Activated naive CD8-positive, alpha-beta T cell treated with anti-CD3 and anti-CD28 coated beads, Interleukin-2, amount 50 U/mL, for 24 hours (primary cell): Measurements from ENCODE around the gene MLLT6.

ENCODE experiments used
- ATAC-seq: fragments of 150-1000 bp; cut with Tn5 transposase; one replicate; pipeline ENCODE4 v1.10.0; 2021
- DNase-seq: peaks from one replicate; pipeline ENCODE4 v3.0.0; 2021
- H3K27ac Mint-ChIP-seq: one replicate; pipeline ENCODE4 v1.8.0; 2021; ENCODE audit warnings: mild to moderate bottlenecking, mixed read lengths
- H3K27me3 Mint-ChIP-seq: one replicate; pipeline ENCODE4 v1.8.0; 2021; ENCODE audit warnings: mixed read lengths
- H3K36me3 Mint-ChIP-seq: one replicate; pipeline ENCODE4 v1.8.0; 2021; ENCODE audit warnings: low read depth, mixed read lengths
- H3K4me1 Mint-ChIP-seq: one replicate; pipeline ENCODE4 v1.8.0; 2021; ENCODE audit warnings: mixed read lengths
- H3K4me3 Mint-ChIP-seq: one replicate; pipeline ENCODE4 v1.8.0; 2021; ENCODE audit warnings: mild to moderate bottlenecking, moderate library complexity, mixed read lengths
- H3K9me3 Mint-ChIP-seq: one replicate; pipeline ENCODE4 v1.8.0; 2021; ENCODE audit warnings: mixed read lengths

The MLLT6 gene

DNA sequence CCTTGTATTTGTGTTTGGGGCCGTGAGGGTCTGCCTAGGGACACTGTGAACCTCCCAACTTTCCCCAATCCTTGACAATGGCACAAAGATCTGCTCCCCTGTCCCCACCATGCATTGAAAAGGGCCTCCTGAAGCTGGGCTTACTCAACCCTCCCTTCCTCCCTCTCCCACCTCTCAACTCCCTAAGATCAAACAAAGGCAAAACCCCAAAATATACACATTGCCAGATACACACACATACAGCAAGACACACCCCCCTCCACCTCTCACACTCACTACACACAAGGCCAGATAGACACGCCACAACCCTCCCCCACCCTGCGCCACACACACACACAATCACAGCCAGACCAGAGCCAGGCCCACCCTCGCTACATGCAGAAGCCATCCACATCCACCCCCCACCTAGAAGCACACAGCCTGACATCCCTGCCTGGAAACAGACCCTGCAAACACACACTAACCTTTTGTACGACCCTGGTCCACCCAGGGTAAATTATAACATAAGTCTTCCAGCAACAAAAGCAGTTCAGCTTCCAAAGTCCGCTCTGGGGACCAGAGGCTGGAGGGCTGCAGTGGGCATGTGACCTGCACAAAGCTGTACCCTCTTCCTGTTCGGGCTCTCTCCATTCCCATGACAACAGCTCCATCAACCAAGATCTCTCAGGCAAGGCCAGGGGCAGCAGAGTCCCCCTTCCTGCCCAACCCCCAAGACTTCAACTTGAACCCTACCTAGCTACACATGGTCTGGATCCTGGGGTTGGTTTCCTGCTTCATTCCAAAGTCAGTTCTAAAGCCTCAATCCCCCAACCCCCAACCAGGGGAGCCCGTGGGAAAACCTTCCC, 41.2 kb downstream of the MLLT6 start:
- H3K27ac Mint-ChIP-seq, result peak overlapping the region; percentile 35
- ATAC-seq, result no peak
- H3K4me1 Mint-ChIP-seq, result peaks cover 35% of the 10 kb centered on the region
- peak overlapping the region; percentile 67 for H3K4me3 Mint-ChIP-seq
- no peak for DNase-seq
- no peaks in the 10 kb centered on the region for H3K9me3 Mint-ChIP-seq
- H3K36me3 Mint-ChIP-seq, result no peaks in the 10 kb centered on the region
- peaks cover 60% of the 10 kb centered on the region for H3K27me3 Mint-ChIP-seq

DNA sequence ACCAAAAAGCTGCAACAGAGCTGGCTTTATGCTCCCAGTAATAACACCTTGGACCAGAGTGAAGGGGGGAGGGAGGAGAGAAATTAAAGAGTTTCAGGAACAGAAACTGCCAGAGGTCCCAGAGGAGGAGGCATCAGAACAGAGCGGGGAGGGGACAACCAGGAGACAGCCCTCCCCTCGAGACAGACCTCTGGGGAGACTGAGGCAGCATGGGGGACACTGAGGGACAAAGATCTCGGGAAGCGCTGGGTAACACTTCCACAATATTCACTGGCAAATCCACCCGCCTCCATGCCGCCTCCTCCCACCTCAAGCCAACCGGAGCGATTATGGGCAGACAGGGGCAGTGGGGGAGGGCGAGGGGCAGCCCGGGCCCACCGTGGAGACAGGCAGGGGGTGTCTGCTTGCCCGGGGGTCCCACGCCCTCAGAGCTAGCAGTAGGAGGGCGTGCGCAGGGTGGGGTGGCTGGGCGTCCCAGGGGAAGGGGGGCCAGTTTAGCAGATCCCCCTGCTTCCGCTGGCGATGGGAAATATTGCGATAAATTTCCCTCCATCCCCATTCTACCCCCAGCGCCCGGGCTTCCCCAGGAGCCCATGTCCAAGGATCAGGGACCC, 41.9 kb downstream of the MLLT6 start:
- DNase-seq (no peak), ATAC-seq (no peak)
- Mint-ChIP-seq H3K27me3 (peaks cover 66% of the 10 kb centered on the region), H3K36me3 (peaks cover 3% of the 10 kb centered on the region), H3K4me3 (peak overlapping the region; percentile 67), H3K4me1 (peaks cover 42% of the 10 kb centered on the region), H3K27ac (peak overlapping the region; percentile 35), H3K9me3 (no peaks in the 10 kb centered on the region)

DNA sequence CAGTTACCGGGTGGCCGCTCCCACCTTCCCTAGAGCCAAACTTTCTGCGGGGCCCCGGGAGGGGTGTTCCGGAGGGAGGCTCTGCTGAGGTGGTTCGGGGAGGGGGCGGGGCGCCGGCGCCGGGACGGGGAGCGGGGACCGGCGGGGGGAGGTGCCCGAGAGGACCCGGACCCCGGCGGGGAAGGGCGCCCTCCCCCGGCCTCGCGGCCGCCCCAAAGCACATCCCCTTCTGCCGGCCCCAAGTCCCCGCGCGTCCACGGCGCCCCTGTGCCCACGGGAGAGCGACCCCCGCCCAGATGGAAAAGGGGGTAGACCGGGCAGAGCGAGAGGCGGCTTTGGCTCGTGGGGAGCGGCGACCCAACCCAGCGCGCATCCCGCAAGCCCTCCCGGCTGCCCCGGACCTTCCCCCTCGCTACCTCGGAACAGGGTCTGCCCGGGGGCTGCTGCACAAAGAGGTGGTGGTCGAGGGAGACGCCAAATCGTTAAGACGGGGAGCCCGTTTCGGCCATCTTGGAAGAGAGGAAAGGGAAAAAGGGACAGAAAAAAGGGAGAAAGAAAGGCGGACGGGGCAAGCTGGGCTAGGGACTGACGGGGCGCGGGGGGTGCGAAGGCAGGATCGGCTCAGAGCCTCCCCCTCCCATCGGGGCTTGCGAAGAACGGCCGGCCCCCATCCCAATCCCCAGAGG, 42.5 kb downstream of the MLLT6 start:
- Mint-ChIP-seq H3K36me3 (peaks cover 8% of the 10 kb centered on the region), H3K27ac (no peak overlapping the region), H3K4me1 (peaks cover 47% of the 10 kb centered on the region), H3K4me3 (peak overlapping the region; percentile 59), H3K27me3 (peaks cover 69% of the 10 kb centered on the region), H3K9me3 (no peaks in the 10 kb centered on the region)
- ATAC-seq (no peak), DNase-seq (peak; percentile 29)

DNA sequence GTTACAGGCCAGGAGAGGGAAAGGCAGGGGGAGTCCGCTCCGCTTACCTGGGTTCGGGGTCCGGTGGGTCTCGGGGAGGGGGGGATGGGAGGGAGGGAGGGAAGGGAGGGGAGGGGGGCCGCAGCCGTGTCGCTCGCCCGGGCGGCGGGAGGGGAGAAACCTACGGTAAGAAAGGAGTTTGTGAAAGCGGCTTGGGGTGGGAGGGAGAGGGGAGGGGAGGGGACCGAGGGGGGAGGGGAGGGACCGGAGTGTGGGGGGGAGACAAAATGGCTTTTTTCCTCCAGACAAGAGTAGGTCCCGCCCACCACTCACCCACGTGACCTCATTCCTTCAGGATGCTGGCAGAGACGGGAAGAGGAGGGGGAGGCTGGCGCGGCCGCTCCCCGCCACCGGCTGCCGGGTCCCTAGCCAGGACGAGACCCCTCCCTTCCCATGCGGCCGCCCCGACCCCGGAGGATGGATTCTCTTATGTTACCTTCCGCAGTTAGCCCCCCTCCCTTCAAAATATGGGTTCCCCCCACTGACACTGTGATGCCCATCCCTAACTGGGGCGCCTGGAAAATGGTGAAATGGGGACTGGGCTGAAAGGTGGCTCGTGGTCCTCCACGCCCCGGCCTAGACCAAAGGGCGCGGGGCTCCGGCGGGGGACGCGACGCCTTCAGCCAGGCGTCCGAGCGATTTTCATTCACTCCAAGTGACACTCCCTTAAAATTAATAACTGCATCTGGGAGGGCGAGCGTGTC, 43.2 kb downstream of the MLLT6 start, which contains the start of gene PCGF2:
PCGF2 (minus strand) TSS at position 188 of the 743 bp plus-strand sequence. CDS start 7,934 bp downstream, outside the sequence.
- H3K9me3 Mint-ChIP-seq, result no peaks in the 10 kb centered on the region
- peak within 1 kb of the TSS; percentile 97 for H3K4me3 Mint-ChIP-seq
- peaks cover 64% of the 10 kb centered on the region for H3K27me3 Mint-ChIP-seq
- H3K36me3 Mint-ChIP-seq, result peaks cover 10% of the 10 kb centered on the region
- H3K27ac Mint-ChIP-seq, result no peak within 1 kb of the TSS
- DNase-seq (no peak), ATAC-seq (no peak)
- H3K4me1 Mint-ChIP-seq, result peaks cover 51% of the 10 kb centered on the region

DNA sequence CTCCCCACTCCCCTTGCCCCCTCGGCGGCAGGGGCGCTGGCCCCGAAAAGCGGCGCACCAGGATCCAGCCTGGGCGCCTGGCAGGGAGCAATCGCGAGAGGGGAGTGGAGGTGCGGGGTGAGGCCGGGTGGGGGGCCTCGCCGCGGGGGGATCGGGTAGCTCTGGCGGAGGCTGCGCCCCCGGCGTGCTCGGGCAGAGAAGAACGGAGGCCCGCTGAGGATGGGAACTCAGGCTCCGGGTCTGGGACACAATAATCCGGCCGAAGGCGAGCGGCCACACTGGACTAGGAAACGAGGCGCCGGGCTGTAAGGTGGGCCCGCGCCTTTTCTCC, 43.8 kb downstream of the MLLT6 start:
- Mint-ChIP-seq H3K27ac (no peak overlapping the region), H3K9me3 (no peaks in the 10 kb centered on the region), H3K4me1 (peaks cover 56% of the 10 kb centered on the region), H3K27me3 (peaks cover 60% of the 10 kb centered on the region), H3K4me3 (peak overlapping the region; percentile 97), H3K36me3 (peaks cover 14% of the 10 kb centered on the region)
- ATAC-seq (no peak), DNase-seq (no peak)

DNA sequence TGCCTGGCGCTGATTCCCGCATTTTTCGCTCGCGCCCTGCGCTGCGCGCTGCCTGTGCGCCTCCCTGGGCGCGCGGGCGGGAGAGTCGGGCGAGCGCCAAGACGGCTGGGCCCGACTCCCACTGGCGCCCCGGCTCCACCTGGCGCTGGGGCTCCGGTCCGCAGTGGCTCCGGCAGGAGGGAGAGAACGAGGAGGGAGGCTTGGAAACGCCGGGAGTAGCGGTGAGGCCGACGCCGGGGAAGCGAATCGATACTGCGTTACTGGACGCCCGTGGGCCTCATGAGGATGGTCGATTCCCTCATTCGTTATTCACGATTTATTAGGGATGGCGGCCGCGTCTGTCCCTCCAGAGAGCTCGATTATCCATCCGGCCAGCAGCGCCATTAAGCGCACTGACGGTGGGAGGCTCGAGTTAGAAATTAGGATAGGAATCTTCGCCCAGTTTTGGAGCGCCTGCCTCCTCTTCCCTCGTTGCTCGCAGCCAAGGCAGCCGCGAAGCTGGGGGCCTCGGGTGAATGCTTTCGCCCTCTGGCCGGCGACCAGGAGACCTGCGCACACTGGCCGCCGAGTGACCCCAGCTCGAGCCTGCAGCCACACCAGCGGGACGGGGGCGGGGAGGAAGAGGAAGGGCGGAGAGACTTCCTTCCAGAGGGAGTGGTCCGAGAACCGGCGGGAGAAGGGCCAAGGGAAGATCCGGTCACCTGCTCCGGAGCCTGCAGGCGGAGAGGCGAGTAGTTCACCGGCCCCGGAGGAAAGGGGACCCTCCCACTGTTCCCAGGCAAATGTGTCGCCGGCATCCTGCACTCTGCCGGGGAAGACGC, 44.4 kb downstream of the MLLT6 start:
- no peaks in the 10 kb centered on the region for H3K9me3 Mint-ChIP-seq
- H3K4me3 Mint-ChIP-seq, result peak overlapping the region; percentile 97
- ATAC-seq (no peak), DNase-seq (no peak)
- H3K4me1 Mint-ChIP-seq, result peaks cover 60% of the 10 kb centered on the region
- H3K36me3 Mint-ChIP-seq, result peaks cover 16% of the 10 kb centered on the region
- no peak overlapping the region for H3K27ac Mint-ChIP-seq
- H3K27me3 Mint-ChIP-seq, result peaks cover 55% of the 10 kb centered on the region

DNA sequence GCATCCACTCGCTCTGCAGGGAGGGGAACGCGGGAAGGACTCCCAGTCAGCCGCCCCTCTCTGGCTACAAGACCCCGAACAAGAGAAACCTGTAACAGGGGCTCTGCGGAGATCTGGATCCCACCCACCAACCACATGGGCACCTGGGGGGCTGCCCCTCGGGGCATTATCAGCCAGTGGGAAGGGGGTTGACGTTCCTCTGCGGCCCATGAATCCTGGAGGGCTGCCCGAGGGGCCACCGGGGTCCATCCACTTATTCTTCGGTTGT, 44.9 kb downstream of the MLLT6 start:
- Mint-ChIP-seq H3K4me3 (peak overlapping the region; percentile 97), H3K36me3 (peaks cover 18% of the 10 kb centered on the region), H3K27me3 (peaks cover 50% of the 10 kb centered on the region), H3K9me3 (no peaks in the 10 kb centered on the region), H3K4me1 (peaks cover 64% of the 10 kb centered on the region), H3K27ac (no peak overlapping the region)
- no peak for DNase-seq
- ATAC-seq, result no peak

DNA sequence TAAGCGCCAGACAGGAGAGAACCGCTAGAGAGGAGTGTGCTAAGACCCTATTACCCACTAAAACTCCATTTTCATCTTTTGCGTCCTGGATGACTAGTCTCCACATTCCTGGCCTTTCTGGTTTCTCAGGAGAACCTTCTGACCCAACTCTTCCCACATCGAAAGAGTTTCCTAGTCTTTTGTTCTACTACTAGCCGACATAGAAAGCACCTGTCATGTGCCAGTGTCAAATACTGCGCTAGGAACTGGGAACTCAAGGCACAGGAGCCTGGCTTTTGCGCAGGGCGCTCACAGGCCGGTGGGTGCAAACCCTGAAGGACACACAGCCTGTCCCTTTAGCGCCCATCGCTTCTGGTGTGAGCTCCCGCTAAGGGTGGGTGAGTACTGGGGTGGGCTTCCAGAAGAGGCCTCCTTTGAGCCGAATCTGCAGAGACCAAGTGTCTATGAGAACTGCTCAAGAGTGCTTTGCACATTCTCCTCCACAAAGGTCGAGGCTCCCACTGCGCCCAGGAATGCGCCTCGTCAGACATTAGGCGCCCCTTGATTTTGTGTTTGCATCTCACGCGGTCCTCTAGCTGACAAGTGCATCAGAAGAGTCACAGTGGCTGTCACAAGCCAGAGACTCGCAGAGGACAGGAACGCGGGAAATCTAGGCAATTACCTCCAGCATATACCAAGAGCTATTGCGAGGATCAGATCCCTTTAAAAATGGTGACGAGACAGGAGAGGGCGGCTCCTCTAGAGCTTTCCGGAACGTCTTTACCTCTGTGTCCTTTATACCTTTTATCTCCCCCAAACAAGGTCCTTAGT, 45.4 kb downstream of the MLLT6 start:
- peaks cover 44% of the 10 kb centered on the region for H3K27me3 Mint-ChIP-seq

DNA sequence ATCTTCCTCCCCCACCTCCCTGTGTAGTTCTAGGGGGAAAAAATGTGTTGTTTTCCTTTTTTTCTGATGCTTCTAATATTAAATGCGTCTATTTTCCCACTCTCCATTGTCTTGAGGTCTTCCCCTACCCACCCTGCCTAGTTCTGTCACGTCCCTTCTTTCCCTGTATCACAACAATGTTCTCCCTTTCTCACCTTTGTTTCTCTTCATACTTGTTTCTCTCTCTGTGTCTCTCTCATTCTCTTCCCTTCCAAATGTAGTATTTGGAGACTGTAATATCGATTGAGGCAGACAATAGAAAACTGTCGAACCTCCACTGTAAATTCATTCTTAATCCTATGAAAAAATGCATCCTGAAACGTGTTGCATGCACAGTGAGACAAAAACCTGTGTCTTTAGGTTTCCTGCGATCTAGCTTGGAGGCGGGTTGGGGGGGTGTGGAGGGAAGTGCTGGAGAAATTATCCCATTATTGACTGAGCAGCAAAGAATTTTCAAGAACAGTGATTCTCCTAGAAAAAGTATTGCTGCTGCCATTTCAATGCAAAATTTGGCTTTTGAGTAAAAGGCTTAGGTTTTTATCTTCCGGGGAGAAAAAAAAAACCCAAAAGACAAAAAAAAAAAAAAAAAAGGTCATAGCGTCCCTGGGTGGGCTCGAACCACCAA, 46.2 kb downstream of the MLLT6 start:
- peaks cover 38% of the 10 kb centered on the region for H3K27me3 Mint-ChIP-seq
- ATAC-seq, result no peak
- DNase-seq, result no peak
- H3K27ac Mint-ChIP-seq, result peak overlapping the region; percentile 97
- H3K9me3 Mint-ChIP-seq, result no peaks in the 10 kb centered on the region
- H3K36me3 Mint-ChIP-seq, result peaks cover 26% of the 10 kb centered on the region
- H3K4me3 Mint-ChIP-seq, result peak overlapping the region; percentile 97
- peaks cover 68% of the 10 kb centered on the region for H3K4me1 Mint-ChIP-seq

More for the DNA sequence above, 45.4 kb downstream of the MLLT6 start:
- Mint-ChIP-seq H3K27ac (peak overlapping the region; percentile 97), H3K4me1 (peaks cover 64% of the 10 kb centered on the region), H3K9me3 (no peaks in the 10 kb centered on the region), H3K4me3 (peak overlapping the region; percentile 97), H3K36me3 (peaks cover 18% of the 10 kb centered on the region)
- ATAC-seq (no peak), DNase-seq (no peak)

DNA sequence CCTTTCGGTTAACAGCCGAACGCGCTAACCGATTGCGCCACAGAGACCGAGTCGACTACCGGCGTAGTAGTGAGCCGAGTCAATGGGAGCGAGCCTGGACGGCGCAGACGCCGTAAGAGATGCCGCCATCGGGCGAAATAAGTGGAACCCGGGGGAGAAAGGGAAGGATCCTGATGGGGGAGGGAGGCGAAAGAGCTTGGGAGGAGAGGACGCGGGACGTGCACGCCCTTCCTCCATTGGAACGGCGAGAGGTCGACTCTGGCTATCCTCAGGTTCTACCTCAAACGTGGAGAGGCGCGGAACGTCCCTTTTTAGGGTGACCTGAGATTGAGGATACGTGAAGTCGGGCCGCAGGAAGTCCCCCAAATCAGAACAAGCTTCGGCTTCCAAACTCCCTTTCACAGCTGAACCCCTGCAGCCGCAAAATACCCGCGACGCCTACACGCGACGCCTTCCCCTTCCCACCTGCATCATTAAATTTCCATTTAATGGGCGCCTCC, 46.8 kb downstream of the MLLT6 start:
- DNase-seq, result peak; percentile 86
- Mint-ChIP-seq H3K4me1 (peaks cover 62% of the 10 kb centered on the region), H3K36me3 (peaks cover 30% of the 10 kb centered on the region), H3K27me3 (peaks cover 32% of the 10 kb centered on the region), H3K27ac (peak overlapping the region; percentile 97), H3K4me3 (peak overlapping the region; percentile 97), H3K9me3 (no peaks in the 10 kb centered on the region)
- ATAC-seq, result peak; percentile 13

DNA sequence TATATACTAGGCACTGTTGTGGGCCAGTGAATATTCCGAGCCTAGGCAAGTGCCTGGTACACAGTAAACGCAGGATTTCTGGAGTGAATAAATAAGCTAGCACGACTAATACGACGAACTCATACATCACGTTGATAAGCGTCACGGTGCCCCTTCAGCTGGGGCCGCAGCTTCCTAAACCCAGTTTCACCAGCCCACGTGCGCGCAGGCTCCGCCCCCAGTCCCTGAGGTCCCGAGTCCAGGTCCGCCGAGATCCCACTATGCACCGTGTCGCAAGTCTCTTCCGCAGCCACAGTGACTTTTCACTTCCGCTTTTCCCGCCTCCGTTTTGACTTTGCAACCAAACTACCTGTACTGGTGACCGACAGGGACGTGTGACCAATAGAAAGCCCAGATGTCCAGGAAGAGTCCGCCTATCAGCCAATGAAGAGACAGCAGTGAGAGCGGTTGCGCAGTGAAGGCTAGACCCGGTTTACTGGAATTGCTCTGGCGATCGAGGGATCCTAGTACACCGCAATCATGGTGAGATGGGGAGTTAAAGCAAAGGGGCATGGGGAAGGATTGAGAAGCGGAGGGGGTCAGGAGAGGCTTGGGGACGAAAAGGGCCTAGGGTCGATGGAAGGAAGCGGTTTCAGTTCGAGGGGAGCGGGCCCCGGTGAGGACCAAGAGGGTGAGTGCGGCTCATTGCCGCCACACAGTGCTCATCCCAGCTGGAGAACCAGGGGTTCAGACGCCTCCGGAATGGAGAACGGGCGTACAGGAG, 47.4 kb downstream of the MLLT6 start, which contains the start of gene PSMB3:
PSMB3 (plus strand) TSS at position 434 of the 763 bp plus-strand sequence; CDS start at position 520, 86 bp downstream.
- Mint-ChIP-seq H3K36me3 (peaks cover 30% of the 10 kb centered on the region), H3K9me3 (no peaks in the 10 kb centered on the region), H3K27me3 (peaks cover 31% of the 10 kb centered on the region), H3K4me1 (peaks cover 61% of the 10 kb centered on the region), H3K4me3 (peak within 1 kb of the TSS; percentile 97), H3K27ac (peak within 1 kb of the TSS; percentile 97)
- DNase-seq, result peak; percentile 97
- peak; percentile 87 for ATAC-seq

DNA sequence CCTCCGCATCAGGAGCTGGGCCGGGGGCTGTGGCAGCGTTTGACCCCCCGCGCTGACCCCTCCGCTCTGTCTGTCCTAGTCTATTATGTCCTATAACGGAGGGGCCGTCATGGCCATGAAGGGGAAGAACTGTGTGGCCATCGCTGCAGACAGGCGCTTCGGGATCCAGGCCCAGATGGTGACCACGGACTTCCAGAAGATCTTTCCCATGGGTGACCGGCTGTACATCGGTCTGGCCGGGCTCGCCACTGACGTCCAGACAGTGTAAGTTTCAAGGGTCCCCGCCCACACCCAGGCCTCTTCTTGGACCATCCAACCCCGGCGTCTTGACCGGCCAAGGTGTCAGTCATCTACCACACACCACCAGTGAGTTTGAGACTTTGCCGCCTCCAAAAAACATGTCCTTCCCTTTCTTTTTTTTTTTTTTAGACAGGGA, 48.0 kb downstream of the MLLT6 start:
- Mint-ChIP-seq H3K4me1 (peaks cover 59% of the 10 kb centered on the region), H3K27me3 (peaks cover 29% of the 10 kb centered on the region), H3K4me3 (peak overlapping the region; percentile 97), H3K36me3 (peaks cover 34% of the 10 kb centered on the region), H3K9me3 (no peaks in the 10 kb centered on the region), H3K27ac (peak overlapping the region; percentile 97)
- DNase-seq (no peak), ATAC-seq (no peak)
